PC-3 (cell line): ENCODE data around the gene DGKE.

Source experiments
- CTCF ChIP-seq: fragments of 300-600 bp; sonication (generic); conservative IDR thresholded peaks from 2 replicates; pipeline ENCODE4 v1.5.1; 2017; ENCODE audit warnings: antibody characterized with exemption, low read depth, mild to moderate bottlenecking, low read length
- EZH2 ChIP-seq: fragments of 300-600 bp; sonication (generic); IDR thresholded peaks from one replicate; pipeline ENCODE4 v1.6.1; 2017; ENCODE audit warnings: antibody characterized with exemption, mild to moderate bottlenecking, low read length; ENCODE audit not compliant: unreplicated experiment
- EZH2phosphoT487 ChIP-seq: fragments of 300-600 bp; sonication (generic); IDR thresholded peaks from 2 replicates; pipeline ENCODE4 v1.6.1; 2018; ENCODE audit warnings: mild to moderate bottlenecking, antibody characterized with exemption, low read length, borderline replicate concordance

GRCh38 chr17:56804454-56804853 is 29.5 kb upstream of the DGKE start:
- no peak for TF ChIP-seq EZH2phosphoT487
- TF ChIP-seq CTCF, result no peak
- no peak for TF ChIP-seq EZH2
